HG03342 (cell line): ENCODE measurements around the gene NFAM1.

ENCODE experiments used
- ATAC-seq: cut with Tn5 transposase; IDR thresholded peaks from one replicate; pipeline ENCODE4 v1.9.1; 2021; ENCODE audit warnings: mild to moderate bottlenecking, moderate library complexity; ENCODE audit not compliant: unreplicated experiment

Gene NFAM1

DNA sequence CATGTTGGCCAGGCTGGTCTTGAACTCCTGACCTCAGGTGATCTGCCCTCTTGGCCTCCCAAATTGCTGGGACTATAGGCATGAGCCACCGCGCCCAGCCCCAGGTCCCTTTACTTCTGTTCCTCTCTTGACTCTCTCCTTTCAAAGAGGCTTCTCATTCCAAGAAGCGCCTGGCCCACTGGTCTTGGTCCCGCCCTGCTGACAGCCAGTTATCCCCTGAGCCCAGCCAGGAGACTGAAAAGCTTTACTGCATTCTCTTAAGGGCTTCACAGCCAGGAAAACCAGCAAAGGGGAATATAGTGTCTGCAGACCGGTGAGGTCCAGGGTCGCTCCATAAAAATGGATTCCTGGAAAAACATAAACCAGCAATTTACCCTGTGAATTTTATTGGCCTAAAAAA, 68.3 kb downstream of the NFAM1 start:
- ATAC-seq = no peak

GRCh38 chr22:42361523-42361922, 70.7 kb downstream of the NFAM1 start:
- ATAC-seq = no peak

DNA sequence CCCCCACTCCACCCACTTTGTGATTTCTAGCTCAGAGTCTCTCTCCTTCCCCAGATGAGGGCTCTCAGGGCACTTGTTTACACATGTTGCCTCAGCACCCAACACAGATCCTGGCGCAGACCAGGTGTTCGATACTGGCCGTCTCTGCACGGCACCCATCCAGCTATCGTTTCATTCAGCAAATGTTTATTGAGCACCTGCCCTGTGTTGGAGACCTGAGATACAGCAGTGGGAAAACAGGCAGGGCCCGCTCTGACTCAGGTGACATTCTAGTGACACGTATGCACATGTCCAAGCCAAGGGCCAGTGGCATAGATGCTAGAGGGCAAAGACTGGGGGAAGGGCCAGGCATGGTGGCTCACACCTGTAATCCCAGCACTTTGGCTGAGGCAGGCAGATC, 71.9 kb downstream of the NFAM1 start:
- no peak for ATAC-seq

DNA sequence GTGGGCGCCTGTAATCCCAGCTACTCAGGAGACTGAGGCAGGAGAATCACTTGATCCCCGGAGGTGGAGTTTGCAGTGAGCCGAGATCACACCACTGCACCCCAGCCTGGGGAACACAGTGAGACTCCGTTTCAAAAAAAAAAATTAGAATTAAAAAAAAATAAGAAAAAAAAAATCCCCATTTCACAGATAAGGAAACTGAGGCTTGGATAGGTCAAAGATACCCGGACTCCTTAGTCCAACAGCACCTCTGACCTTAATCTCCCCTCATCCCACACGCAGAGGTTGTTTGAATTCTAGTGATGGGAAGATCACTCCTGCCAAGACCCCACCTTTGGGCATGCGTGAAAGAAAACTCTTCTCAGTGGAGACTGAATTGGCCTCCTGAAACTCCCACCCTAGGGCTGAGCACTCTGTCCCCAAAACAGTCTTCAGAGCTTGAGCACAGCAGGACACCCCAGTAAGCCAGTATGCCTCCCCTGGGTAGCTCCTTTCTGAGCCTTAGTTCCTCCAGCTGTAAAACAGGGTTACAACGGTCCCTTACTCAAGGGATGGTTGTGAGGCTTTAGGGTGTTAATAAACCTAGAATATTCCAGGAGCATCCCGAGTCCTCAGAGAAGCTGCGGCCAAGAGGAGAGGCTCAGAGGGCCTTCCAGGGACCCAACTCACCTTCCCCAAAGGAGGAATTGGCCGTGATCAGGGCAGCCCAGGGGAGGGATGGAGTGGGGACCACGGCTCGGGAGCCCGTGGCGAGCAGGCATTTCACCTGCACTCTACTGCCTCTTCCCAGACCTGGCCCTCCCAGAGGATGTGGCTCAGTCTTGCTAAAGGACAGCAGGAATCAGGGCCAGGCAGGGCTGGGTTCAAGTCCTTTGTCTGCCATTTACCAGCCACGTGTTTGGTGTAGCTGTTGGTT, 73.3 kb downstream of the NFAM1 start:
- ATAC-seq = no peak

GRCh38 chr22:42357634-42358296, 74.4 kb downstream of the NFAM1 start:
- ATAC-seq = no peak

- no peak for ATAC-seq
These were observed 75.0 kb downstream of the NFAM1 start for GRCh38 chr22:42357221-42357620.

DNA sequence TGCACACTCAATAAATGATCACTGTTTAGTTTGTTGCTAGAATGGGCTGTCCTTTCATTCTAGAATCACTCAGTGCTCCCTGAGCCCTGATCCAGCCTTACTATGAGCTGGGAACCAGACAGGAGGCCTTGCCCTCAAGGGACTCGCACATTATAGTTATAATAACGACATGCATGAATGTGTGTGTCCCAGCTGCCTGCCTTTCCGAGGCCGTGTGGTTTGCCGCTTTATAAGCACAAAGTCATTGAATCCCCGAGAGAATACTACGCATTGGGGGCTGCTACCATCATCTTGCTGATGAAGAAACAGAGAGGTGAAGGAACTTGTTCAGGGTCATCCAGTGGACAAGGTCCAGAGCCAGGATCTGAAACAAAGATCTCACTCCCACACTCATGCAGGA, 75.7 kb downstream of the NFAM1 start:
- ATAC-seq = no peak

DNA sequence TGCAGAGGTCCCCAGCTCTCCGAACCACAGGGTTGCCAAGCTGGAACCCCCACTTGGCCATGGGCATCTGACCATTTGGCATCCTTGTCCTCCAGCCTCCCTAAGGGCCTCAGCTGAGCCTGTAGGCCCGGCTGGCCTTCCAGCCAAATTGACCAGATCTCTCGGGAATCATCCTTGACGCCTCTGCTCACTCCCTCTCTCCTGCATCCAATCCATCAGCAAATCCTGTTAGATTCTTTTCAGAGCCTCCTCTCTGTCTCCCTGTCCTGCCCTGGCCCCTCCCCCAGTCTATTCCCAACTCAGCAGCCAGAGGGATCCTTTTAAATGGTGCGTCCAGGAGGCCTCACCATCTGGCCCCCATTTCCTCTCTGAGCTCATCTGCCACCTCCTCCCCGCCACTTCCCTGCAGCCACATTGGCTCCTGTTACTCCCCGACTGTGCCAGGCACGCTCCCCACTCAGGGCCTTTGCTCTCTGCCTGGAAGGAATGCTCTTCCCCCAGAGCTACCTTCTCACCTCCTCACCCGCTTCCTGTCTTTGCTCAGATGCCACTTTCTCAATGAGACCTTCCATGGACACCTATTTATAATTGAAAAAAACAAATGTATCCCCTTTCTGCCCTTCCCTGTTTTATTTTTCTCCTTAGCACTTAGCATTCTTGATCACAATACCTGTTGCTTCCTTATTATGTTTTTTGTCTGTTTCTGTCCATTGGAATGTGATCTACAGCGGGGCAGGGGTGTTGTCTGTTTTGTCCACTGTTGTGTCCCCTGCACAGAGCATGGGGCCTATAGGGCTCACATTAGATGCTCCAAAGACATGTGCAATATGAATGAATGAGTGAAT, 78.1 kb downstream of the NFAM1 start:
- ATAC-seq = no peak

DNA sequence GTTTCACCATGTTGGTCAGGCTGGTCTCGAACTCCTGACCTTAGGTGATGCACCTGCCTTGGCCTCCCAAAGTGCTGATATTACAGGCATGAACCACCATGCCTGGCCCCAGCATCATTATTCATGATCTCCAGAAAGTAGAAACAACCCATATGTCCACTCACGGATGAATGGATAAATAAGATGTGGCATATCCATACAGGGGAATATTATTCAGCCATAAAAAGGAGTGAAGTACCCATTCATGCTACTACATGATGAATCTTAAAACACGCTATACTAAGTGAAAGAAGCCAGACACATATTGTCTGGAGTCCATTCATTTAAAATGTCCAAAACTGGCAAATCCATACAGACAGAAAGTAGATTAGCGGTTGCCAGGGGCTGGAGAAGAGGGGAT, 81.8 kb downstream of the NFAM1 start:
- ATAC-seq = no peak

DNA sequence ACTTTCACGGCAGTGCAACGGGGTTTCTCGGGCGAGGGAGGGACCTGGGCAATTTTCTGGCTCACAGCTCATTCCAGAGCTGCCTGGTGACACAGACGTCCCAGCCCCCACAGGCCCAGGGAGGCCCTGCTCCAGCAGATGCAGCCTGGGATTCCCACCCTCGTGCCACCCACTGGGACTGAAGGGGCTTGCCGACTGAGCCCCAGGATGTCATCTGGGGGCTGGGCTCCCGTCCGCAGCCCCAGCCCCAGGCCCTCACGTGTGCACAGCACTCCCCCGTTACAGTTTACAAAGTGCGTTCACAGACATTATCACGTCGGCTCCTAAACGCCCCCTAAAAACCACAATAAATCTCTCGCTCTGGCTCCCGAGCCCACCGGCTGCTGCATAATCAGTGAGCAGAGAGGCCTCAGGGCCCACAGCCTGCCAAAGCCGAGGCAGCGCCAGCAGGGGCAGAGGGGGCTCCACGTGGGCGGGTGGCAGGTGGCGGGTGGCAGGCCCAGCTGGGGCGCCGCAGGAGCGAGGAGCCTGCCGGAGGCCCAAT, 84.8 kb downstream of the NFAM1 start:
- ATAC-seq = no peak

DNA sequence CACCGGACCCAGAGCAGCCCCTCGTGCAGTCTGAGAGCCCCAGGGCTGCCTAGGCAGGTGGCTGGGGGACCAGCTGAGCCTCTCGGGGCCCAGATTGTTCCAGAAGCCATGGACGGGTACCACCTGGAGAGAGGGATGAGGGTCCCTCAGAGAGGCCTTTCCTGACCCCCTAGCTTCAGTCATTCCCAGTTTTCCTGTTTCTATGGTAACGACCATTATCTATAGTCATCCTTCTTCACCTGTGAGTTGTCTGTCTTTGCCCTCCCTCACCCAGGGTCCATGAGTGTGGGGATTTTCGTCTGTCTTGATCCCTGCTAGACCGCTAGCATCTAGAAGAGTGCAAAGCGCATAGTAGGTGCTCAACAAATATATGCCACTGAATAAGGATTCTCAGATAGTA, 85.5 kb downstream of the NFAM1 start:
- no peak for ATAC-seq

- ATAC-seq = no peak
These were observed 86.7 kb downstream of the NFAM1 start for GRCh38 chr22:42345458-42345857.

DNA sequence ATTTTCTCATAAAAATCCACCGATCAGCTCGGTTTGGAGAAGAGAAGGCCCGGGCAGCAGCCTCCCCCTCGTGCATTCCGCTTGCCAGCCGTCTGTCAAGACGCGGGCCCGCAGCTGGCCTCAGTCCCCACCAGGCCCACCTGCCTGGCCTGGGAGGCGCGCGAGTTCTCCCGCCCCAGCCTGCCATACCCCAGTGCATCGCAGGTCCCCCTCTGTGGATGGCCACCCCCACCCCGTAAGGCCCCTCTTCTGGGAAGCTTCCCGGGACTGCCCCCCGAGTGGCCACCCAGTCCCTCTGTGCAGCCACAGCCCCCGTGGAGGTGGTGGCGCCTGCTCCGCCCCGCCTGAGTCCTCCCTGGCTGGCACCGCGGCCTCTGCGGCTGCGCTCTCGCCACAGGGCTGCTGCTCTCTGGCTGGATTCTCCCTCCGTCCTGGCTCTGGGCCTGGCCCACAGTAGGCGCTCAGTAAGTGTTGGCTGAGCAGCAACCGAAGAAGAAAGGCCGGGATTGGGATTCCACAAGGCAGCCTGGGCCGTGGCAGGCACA, 87.8 kb downstream of the NFAM1 start:
- ATAC-seq = no peak

- no peak for ATAC-seq
These were observed 88.6 kb downstream of the NFAM1 start for GRCh38 chr22:42343531-42344081.

DNA sequence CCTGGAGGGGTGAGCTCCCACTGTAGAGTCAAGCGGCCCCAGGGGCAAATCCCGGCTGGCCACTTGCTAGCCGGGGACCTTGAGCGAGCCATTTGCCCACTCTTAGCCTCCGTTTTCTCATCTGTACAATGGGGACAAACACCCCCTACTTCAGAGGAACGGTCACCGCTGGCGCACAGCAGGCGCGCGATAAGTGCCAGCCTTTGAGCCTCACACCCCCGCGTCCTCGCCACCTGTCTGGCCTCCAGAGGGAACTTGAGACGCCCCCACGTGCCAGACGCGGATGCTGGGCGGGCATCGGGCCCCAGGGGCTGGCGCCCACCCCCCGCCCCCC, 89.1 kb downstream of the NFAM1 start:
- no peak for ATAC-seq

GRCh38 chr22:42342426-42343120, 89.6 kb downstream of the NFAM1 start:
- no peak for ATAC-seq

DNA sequence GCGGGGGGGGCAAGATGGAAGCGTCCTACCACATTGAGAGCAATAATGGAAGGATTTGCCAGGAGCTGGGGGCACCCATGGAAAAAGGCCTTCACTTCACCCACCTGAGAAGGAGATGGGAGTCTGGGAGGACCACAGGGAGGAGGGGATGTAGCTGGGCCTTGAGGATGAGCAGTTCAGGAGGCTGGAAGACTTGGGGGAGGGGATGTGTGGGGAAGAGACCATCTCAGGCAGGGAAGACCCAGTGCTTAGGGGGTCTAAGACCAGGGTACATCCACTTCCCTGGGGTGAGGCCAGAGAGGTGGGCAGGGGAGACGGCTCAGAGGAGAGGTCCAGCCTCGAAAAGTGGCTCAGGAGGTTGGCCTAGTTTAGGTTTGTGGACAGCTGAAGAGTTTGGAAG, 90.4 kb downstream of the NFAM1 start:
- ATAC-seq = no peak

GRCh38 chr22:42340829-42341383, 91.3 kb downstream of the NFAM1 start:
- ATAC-seq = no peak

DNA sequence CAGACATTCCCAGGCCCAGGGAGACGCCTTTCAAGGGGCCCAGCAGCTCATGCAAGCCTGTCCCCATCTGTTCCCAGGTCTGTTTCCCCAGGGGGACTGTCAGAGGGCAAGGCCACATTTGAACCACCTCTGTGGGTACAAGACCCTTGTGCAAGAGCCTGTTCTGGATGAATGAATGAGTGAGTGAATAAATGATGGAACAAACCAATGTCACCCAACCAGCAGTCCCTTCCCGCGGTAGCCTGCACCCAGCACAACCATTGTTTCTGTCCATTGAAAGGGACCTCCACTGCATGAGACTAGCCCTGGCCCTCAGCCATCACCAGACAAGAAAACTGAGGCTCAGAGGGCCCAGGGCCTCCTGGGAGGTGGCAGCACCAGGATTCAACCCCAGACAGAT, 92.1 kb downstream of the NFAM1 start:
- no peak for ATAC-seq

DNA sequence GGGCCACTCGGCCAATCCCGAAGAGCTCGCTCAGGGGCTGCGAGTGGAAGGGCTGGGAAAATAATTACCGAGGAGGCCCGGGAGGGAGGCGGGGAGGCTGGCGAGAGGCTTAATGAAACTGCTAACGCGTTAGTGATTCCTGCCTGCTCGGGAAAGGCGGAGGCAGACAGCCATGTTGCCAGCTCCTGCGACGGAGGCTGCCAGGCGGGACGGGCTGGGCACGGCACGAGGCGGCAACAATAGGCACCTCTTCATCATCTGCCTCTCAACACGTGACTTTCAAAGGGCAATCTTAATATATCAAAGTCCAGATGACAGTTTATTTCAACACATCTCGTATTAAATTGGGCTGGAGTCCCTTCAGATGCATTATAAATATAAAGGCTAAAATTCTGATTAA, 93.7 kb downstream of the NFAM1 start:
- ATAC-seq = no peak
